WTC11 (cell line): Measurements from ENCODE around the gene DUOX2.

Experiments
- ESRRA ChIP-seq: sonication (generic); formaldehyde crosslinking; IDR thresholded peaks from 2 replicates; pipeline ENCODE4 v1.8.1; 2022; ENCODE audit warnings: mild to moderate bottlenecking, missing genetic modification reagents, borderline replicate concordance
- KAT7 ChIP-seq: sonication (generic); formaldehyde crosslinking; IDR thresholded peaks from 2 replicates; pipeline ENCODE4 v1.8.1; 2023; ENCODE audit warnings: missing genetic modification reagents, mild to moderate bottlenecking, borderline replicate concordance
- NFE2L1 ChIP-seq: sonication (generic); formaldehyde crosslinking; IDR thresholded peaks from 2 replicates; pipeline ENCODE4 v1.8.1; 2023; ENCODE audit warnings: missing genetic modification reagents
- TF ChIP-seq, protein P1 (sequence below): fragments of 200-600 bp; IDR thresholded peaks from 2 replicates; pipeline ENCODE4 v1.8.0; 2022; ENCODE audit warnings: antibody characterized with exemption

DNA sequence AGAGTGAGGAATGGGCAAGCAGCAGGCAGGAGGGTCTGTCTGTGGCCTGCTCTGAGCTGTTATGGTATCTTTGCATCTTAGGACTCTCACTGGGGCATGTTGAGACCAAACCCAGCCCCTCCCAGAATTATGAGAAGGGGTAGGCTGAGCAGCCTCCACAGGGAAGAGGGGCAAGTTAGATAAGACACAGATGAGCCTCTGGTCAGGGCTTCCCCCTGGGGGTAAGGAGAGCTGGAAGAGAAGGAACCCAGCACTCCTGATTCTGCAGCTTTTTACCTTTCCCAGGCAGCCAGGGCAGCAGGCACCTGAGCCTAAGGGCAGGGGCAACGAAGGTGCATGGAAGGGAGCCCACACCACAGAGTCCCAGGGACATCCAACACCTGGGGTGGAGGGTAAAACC lies 35.1 kb upstream of the DUOX2 start:
- TF ChIP-seq KAT7 (CRISPR knock-in tag): no peak
- no peak for TF ChIP-seq ESRRA (CRISPR knock-in tag)
- TF ChIP-seq, protein P1, sequence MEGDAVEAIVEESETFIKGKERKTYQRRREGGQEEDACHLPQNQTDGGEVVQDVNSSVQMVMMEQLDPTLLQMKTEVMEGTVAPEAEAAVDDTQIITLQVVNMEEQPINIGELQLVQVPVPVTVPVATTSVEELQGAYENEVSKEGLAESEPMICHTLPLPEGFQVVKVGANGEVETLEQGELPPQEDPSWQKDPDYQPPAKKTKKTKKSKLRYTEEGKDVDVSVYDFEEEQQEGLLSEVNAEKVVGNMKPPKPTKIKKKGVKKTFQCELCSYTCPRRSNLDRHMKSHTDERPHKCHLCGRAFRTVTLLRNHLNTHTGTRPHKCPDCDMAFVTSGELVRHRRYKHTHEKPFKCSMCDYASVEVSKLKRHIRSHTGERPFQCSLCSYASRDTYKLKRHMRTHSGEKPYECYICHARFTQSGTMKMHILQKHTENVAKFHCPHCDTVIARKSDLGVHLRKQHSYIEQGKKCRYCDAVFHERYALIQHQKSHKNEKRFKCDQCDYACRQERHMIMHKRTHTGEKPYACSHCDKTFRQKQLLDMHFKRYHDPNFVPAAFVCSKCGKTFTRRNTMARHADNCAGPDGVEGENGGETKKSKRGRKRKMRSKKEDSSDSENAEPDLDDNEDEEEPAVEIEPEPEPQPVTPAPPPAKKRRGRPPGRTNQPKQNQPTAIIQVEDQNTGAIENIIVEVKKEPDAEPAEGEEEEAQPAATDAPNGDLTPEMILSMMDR: no peak
- TF ChIP-seq NFE2L1 (CRISPR knock-in tag): no peak
